Parathyroid adenoma (tissue), 2 donors: ENCODE data around the gene HOMER3.
A peak's percentile ranks its signal among the peaks of the same experiment; 100 is the strongest.

Source experiments
- H2AFZ ChIP-seq: fragments of 300-600 bp; sonication (generic); one replicate; pipeline ENCODE4 v1.7.0; 2017; ENCODE audit warnings: antibody characterized with exemption, mild to moderate bottlenecking
- H3K27ac ChIP-seq: fragments of 300-600 bp; sonication (generic); one replicate; pipeline ENCODE4 v1.7.0; 2017
- H3K27me3 ChIP-seq: fragments of 300-600 bp; sonication (generic); one replicate; pipeline ENCODE4 v1.7.0; 2017; ENCODE audit warnings: low read length; ENCODE audit not compliant: control insufficient read depth, insufficient read depth
- H3K36me3 ChIP-seq: fragments of 300-600 bp; sonication (generic); one replicate; pipeline ENCODE4 v1.7.0; 2017; ENCODE audit warnings: low read length; ENCODE audit not compliant: control insufficient read depth, insufficient read depth
- H3K4me1 ChIP-seq: fragments of 300-600 bp; sonication (generic); one replicate; pipeline ENCODE4 v1.7.0; 2017; ENCODE audit warnings: control low read depth
- H3K4me2 ChIP-seq: fragments of 300-600 bp; sonication (generic); one replicate; pipeline ENCODE4 v1.7.0; 2017; ENCODE audit warnings: low read length
- H3K4me3 ChIP-seq: fragments of 300-600 bp; sonication (generic); one replicate; pipeline ENCODE4 v1.7.0; 2017; ENCODE audit warnings: low read depth, low read length
- H3K79me2 ChIP-seq: fragments of 300-600 bp; sonication (generic); one replicate; pipeline ENCODE4 v1.7.0; 2017; ENCODE audit warnings: control low read depth
- H3K9ac ChIP-seq: fragments of 300-600 bp; sonication (generic); one replicate; pipeline ENCODE4 v1.7.0; 2017; ENCODE audit warnings: mild to moderate bottlenecking
- H3K9me3 ChIP-seq: fragments of 300-600 bp; sonication (generic); one replicate; pipeline ENCODE4 v1.7.0; 2017; ENCODE audit warnings: low read length; ENCODE audit not compliant: control insufficient read depth
- CTCF ChIP-seq: fragments of 300-600 bp; sonication (generic); IDR thresholded peaks from one replicate; pipeline ENCODE4 v1.7.0; 2017; ENCODE audit warnings: antibody characterized with exemption, mild to moderate bottlenecking
- donor health status: primary hyperparathyroidism.

The HOMER3 gene

GRCh38 chr19:18898081-18898606, 42.9 kb downstream of the HOMER3 start:
- H3K27ac ChIP-seq: no peak overlapping the region
- no peaks in the 10 kb centered on the region for H3K79me2 ChIP-seq
- H2AFZ ChIP-seq: no peak overlapping the region
- H3K4me2 ChIP-seq: no peak overlapping the region
- no peak for TF ChIP-seq CTCF
- peaks cover 2% of the 10 kb centered on the region for H3K4me1 ChIP-seq
- no peak overlapping the region for H3K4me3 ChIP-seq
- H3K27me3 ChIP-seq: no peaks in the 10 kb centered on the region
- no peaks in the 10 kb centered on the region for H3K9me3 ChIP-seq
- H3K9ac ChIP-seq: no peak overlapping the region
- H3K36me3 ChIP-seq: no peaks in the 10 kb centered on the region

GRCh38 chr19:18897094-18898029, 43.7 kb downstream of the HOMER3 start:
- no peak overlapping the region for H3K9ac ChIP-seq

GRCh38 chr19:18896421-18896841, 44.6 kb downstream of the HOMER3 start:
- no peak overlapping the region for H3K4me2 ChIP-seq
- no peak for TF ChIP-seq CTCF
- no peak overlapping the region for H3K9ac ChIP-seq
- peaks cover 2% of the 10 kb centered on the region for H3K4me1 ChIP-seq
- no peaks in the 10 kb centered on the region for H3K79me2 ChIP-seq
- no peaks in the 10 kb centered on the region for H3K9me3 ChIP-seq
- H3K36me3 ChIP-seq: no peaks in the 10 kb centered on the region
- H3K27me3 ChIP-seq: no peaks in the 10 kb centered on the region
- no peak overlapping the region for H2AFZ ChIP-seq
- no peak overlapping the region for H3K27ac ChIP-seq
- H3K4me3 ChIP-seq: peak overlapping the region; percentile 11

More at GRCh38 chr19:18897094-18898029, 43.7 kb downstream of the HOMER3 start:
- Histone ChIP-seq H3K4me1 (peaks cover 2% of the 10 kb centered on the region), H3K4me3 (no peak overlapping the region), H3K36me3 (no peaks in the 10 kb centered on the region), H3K9me3 (no peaks in the 10 kb centered on the region), H2AFZ (no peak overlapping the region), H3K27me3 (no peaks in the 10 kb centered on the region), H3K79me2 (no peaks in the 10 kb centered on the region), H3K4me2 (no peak overlapping the region), H3K27ac (no peak overlapping the region)
- TF ChIP-seq CTCF: no peak

GRCh38 chr19:18895824-18896341, 45.1 kb downstream of the HOMER3 start, which contains the start of gene CERS1:
Gene CERS1, minus strand, starts transcription at chr19:18896158. Its CDS starts 86 bp downstream, at chr19:18896072.
- Histone ChIP-seq H3K9me3 (no peaks in the 10 kb centered on the region), H3K4me2 (peak within 1 kb of the TSS; percentile 72), H3K36me3 (no peaks in the 10 kb centered on the region), H2AFZ (peak within 1 kb of the TSS; percentile 77), H3K79me2 (no peaks in the 10 kb centered on the region), H3K4me1 (peaks cover 2% of the 10 kb centered on the region), H3K4me3 (peak within 1 kb of the TSS; percentile 46), H3K27ac (no peak within 1 kb of the TSS), H3K9ac (no peak within 1 kb of the TSS), H3K27me3 (no peaks in the 10 kb centered on the region)
- no peak for TF ChIP-seq CTCF
